Upper lobe of right lung (tissue), 1 donor: Measurements from ENCODE around the gene ANGEL2. TPM values are rescaled to one million over a fixed set of nuclear protein-coding genes. Genes with fewer than 3 reads are reported as not detected.

Source experiments
- ATAC-seq: fragments of 200-7000 bp; cut with Tn5 transposase; one replicate; pipeline ENCODE4 v1.9.1; 2020; ENCODE audit warnings: mild to moderate bottlenecking, moderate library complexity
- DNase-seq: peaks from one replicate; pipeline ENCODE4 v3.0.0-alpha.2; 2020
- H3K27ac ChIP-seq: fragments of 200-600 bp; one replicate; pipeline ENCODE4 v1.8.0; 2022
- H3K27me3 ChIP-seq: fragments of 200-600 bp; one replicate; pipeline ENCODE4 v1.8.0; 2022; ENCODE audit warnings: mild to moderate bottlenecking
- H3K36me3 ChIP-seq: fragments of 200-600 bp; one replicate; pipeline ENCODE4 v1.8.0; 2022
- H3K4me1 ChIP-seq: fragments of 200-600 bp; one replicate; pipeline ENCODE4 v1.8.0; 2022
- H3K4me3 ChIP-seq: fragments of 200-600 bp; one replicate; pipeline ENCODE4 v1.8.0; 2022; ENCODE audit warnings: mild to moderate bottlenecking
- H3K9me3 ChIP-seq: fragments of 200-600 bp; one replicate; pipeline ENCODE4 v1.8.0; 2022
- intact Hi-C: fragments of 100-400 bp; cut with DNase I; formaldehyde crosslinking; loops from one replicate; pipeline ENCODE4 v1.11.0; 2022
- total RNA-seq: library from RNA; stranded (reverse); fragmentation: NEBNext Ultra II Directional; extraction: Animal tissue kit (Norgen Biotek cat#: 25700); gene quantifications from one replicate; pipeline ENCODE4 v1.2.1, GENCODE V29; 2021
- TF ChIP-seq, protein P1 (sequence below): fragments of 200-600 bp; IDR thresholded peaks from one replicate; pipeline ENCODE4 v1.8.0; 2022; ENCODE audit warnings: antibody characterized with exemption
- donor health status: DM: no; HTN: yes; CAD: no; lungs with severe emphysema.

The ANGEL2 gene
- total RNA-seq, 1 donor from 2014 or later = 32.9 TPM

DNA sequence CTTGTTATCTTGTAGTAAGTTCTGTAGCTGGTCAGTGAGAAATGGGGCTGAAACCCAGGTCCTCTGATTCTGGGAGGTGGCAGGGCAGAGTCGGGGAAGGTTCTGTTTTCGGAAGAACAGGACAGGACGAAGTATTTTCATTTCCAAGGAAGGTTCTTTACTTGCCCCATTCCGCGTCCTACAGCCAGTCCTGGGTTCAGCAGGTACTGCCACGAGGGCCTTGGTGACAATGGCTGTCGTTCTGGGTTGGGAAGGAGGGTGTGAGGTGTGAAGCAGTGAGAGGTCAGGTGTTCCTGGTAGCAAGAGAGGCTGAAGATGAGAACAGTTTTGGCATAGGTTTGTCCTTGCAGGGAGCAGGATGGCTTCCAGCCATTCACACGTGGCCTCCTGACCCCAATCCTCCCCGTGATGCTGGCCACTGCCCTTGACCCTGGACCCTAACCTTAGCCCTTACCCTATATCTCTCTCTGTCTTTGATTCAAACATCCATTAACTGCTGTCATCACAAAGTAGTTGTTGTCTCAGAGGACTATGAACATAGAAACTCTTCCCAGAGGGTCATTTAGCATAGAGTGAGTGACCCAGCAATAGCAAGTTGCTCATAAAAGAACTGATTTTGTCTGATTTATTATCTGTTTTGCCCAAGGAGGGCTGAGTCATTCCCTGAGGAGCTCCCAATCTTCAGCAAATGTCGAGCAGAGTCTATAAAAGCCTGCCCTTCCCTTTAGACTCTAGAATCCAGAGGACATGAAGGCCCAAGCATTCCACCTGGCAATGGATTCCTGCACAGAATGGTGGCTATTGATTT is 40.4 kb downstream of the ANGEL2 start:
- peaks cover 2% of the 10 kb centered on the region for H3K4me1 ChIP-seq
- no peaks in the 10 kb centered on the region for H3K9me3 ChIP-seq
- no peak for ATAC-seq
- no peak for DNase-seq
- H3K27ac ChIP-seq = no peak overlapping the region
- TF ChIP-seq, protein P1, sequence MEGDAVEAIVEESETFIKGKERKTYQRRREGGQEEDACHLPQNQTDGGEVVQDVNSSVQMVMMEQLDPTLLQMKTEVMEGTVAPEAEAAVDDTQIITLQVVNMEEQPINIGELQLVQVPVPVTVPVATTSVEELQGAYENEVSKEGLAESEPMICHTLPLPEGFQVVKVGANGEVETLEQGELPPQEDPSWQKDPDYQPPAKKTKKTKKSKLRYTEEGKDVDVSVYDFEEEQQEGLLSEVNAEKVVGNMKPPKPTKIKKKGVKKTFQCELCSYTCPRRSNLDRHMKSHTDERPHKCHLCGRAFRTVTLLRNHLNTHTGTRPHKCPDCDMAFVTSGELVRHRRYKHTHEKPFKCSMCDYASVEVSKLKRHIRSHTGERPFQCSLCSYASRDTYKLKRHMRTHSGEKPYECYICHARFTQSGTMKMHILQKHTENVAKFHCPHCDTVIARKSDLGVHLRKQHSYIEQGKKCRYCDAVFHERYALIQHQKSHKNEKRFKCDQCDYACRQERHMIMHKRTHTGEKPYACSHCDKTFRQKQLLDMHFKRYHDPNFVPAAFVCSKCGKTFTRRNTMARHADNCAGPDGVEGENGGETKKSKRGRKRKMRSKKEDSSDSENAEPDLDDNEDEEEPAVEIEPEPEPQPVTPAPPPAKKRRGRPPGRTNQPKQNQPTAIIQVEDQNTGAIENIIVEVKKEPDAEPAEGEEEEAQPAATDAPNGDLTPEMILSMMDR = no peak
- no peak overlapping the region for H3K4me3 ChIP-seq
- intact Hi-C loops = no loop called here
- H3K36me3 ChIP-seq = no peaks in the 10 kb centered on the region
- no peaks in the 10 kb centered on the region for H3K27me3 ChIP-seq

DNA sequence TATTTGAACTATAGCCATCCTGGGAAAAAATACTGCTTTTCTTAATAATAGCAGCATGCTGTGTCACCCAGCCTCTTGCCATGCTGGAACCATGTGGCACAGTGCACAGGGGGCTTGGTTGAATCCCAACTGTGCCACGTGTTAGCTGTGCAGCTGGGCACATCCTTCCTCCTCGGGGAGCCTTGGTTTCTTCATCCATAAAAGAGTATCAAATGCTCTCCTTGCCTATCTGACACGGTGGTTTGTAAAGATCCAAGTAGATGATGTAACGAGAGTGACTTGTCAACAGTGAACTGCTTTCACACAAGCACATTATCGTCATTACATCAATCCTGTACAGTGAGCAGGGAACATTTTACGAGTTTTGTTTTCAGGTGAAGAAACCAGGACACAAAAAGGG is 41.0 kb downstream of the ANGEL2 start:
- Histone ChIP-seq H3K4me1 (no peaks in the 10 kb centered on the region), H3K9me3 (no peaks in the 10 kb centered on the region), H3K36me3 (no peaks in the 10 kb centered on the region), H3K4me3 (no peak overlapping the region), H3K27ac (no peak overlapping the region), H3K27me3 (no peaks in the 10 kb centered on the region)
- TF ChIP-seq, protein P1 = no peak
- DNase-seq = no peak
- no peak for ATAC-seq
- intact Hi-C loops = no loop called here

GRCh38 chr1:212973899-212974298 is 41.8 kb downstream of the ANGEL2 start:
- no peak overlapping the region for H3K4me3 ChIP-seq
- no peak for ATAC-seq
- H3K27me3 ChIP-seq = no peaks in the 10 kb centered on the region
- TF ChIP-seq, protein P1 = no peak
- H3K36me3 ChIP-seq = no peaks in the 10 kb centered on the region
- intact Hi-C loops = no loop called here
- H3K4me1 ChIP-seq = no peaks in the 10 kb centered on the region
- no peaks in the 10 kb centered on the region for H3K9me3 ChIP-seq
- no peak overlapping the region for H3K27ac ChIP-seq
- no peak for DNase-seq

GRCh38 chr1:212973426-212973825 is 42.2 kb downstream of the ANGEL2 start:
- TF ChIP-seq, protein P1 = no peak
- Histone ChIP-seq H3K36me3 (no peaks in the 10 kb centered on the region), H3K27ac (no peak overlapping the region), H3K4me1 (no peaks in the 10 kb centered on the region), H3K4me3 (no peak overlapping the region), H3K27me3 (no peaks in the 10 kb centered on the region), H3K9me3 (no peaks in the 10 kb centered on the region)
- ATAC-seq (no peak), DNase-seq (no peak)
- intact Hi-C loops = no loop called here

DNA sequence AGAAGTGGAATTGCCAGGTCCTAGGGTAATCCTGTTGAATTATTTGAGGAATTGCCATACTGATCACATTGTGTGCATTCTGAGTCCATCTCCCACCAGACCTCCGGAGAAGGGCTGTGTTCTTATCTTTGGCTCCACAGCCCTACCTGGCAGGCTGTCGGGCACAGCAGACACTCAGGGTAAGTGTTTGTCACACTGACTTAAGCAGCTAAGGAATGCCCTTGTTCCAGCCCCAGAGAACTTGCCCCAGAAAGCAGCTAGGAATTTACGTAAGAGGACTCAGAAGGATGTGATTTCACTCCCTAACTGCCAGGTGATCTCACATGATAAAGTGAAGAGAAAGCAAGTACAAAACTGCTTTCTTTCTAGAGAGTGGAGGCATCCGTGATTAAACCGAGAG is 44.4 kb downstream of the ANGEL2 start:
- DNase-seq (no peak), ATAC-seq (peak; percentile 91)
- H3K27ac ChIP-seq = peak overlapping the region; percentile 39
- no peak overlapping the region for H3K4me3 ChIP-seq
- no peaks in the 10 kb centered on the region for H3K4me1 ChIP-seq
- no peaks in the 10 kb centered on the region for H3K36me3 ChIP-seq
- no peaks in the 10 kb centered on the region for H3K27me3 ChIP-seq
- H3K9me3 ChIP-seq = no peaks in the 10 kb centered on the region
- intact Hi-C loops = no loop called here
- TF ChIP-seq, protein P1 = no peak
